Common myeloid progenitor, CD34-positive (primary cell): Measurements from ENCODE around the gene AQP9.
"Not testable (repeated sequence)": the region's sequence is repeated elsewhere in the genome, so short reads cannot be mapped to it uniquely, and the experiment has no call there.

Source experiments
- CTCF ChIA-PET: fragments of 350-600 bp; sonication (Branson Sonifier 250); formaldehyde crosslinking; loops from one replicate; lab custom pipeline; 2021; ENCODE audit warnings: antibody characterized with exemption; lab: Charles Lee
- POLR2A ChIA-PET: fragments of 350-600 bp; sonication (Branson Sonifier 250); formaldehyde crosslinking; loops from one replicate; lab custom pipeline; 2021; ENCODE audit warnings: antibody characterized with exemption; lab: Charles Lee
- DNase-seq, 3 donors: peaks; one replicate each; pipeline versions ENCODE4 v3.0.0 to v3.0.0-alpha.2; 2013
- H3K27ac ChIP-seq, 2 experiments: 1 replicate in 1 of 2; 2 replicates in 1 of 2; pipeline ENCODE4 v1.7.0; 2013; ENCODE audit warnings: inconsistent platforms in 2 of 2, low read length in 2 of 2, mild to moderate bottlenecking in 2 of 2, low read depth in 1 of 2, moderate library complexity in 1 of 2; ENCODE audit not compliant: severe bottlenecking in 2 of 2, insufficient read depth in 1 of 2, poor library complexity in 1 of 2
- H3K27me3 ChIP-seq, 5 experiments: replicated peaks in 2 of 5; 1 replicate in 3 of 5; 2 replicates in 2 of 5; pipeline versions ENCODE4 v1.6.1 to v1.7.0; 2013; ENCODE audit warnings: low read length in 4 of 5, mild to moderate bottlenecking in 2 of 5, moderate library complexity in 2 of 5, inconsistent platforms in 1 of 5; ENCODE audit not compliant: insufficient read depth in 5 of 5, control insufficient read depth in 4 of 5
- H3K36me3 ChIP-seq, 4 experiments: 1 replicate in 2 of 4; 2 replicates in 2 of 4; pipeline versions ENCODE4 v1.6.1 to v1.7.0; 2013; ENCODE audit warnings: low read length in 3 of 4, control low read depth in 1 of 4, mild to moderate bottlenecking in 1 of 4; ENCODE audit not compliant: control insufficient read depth in 4 of 4, insufficient read depth in 4 of 4
- H3K4me1 ChIP-seq, 4 experiments: 1 replicate in 3 of 4; 2 replicates in 1 of 4; pipeline versions ENCODE4 v1.6.1 to v1.7.1; 2013; ENCODE audit warnings: low read length in 3 of 4, mild to moderate bottlenecking in 3 of 4, control low read depth in 1 of 4, inconsistent platforms in 1 of 4, moderate library complexity in 1 of 4; ENCODE audit not compliant: control insufficient read depth in 4 of 4, insufficient read depth in 4 of 4; ENCODE audit errors: control extremely low read depth in 1 of 4
- H3K4me3 ChIP-seq, 7 experiments: 1 replicate in 4 of 7; 2 replicates in 3 of 7; pipeline versions ENCODE4 v1.5.1 to v1.7.0; 2013; ENCODE audit warnings: mild to moderate bottlenecking in 7 of 7, low read length in 6 of 7, moderate library complexity in 6 of 7, inconsistent platforms in 2 of 7, low read depth in 2 of 7, control low read depth in 1 of 7; ENCODE audit not compliant: insufficient read depth in 4 of 7, control insufficient read depth in 1 of 7; ENCODE audit errors: extremely low read depth in 1 of 7
- H3K9me3 ChIP-seq, 5 experiments: 1 replicate in 4 of 5; 2 replicates in 1 of 5; pipeline versions ENCODE4 v1.6.1 to v1.7.1; 2013; ENCODE audit warnings: low read length in 4 of 5, mild to moderate bottlenecking in 2 of 5, inconsistent platforms in 1 of 5, low read depth in 1 of 5, moderate library complexity in 1 of 5; ENCODE audit not compliant: control insufficient read depth in 4 of 5, insufficient read depth in 2 of 5; ENCODE audit errors: control extremely low read depth in 1 of 5
- WGBS: methylation state at CpG from one replicate; pipeline ENCODE4 v1.1.5; 2013; ENCODE audit not compliant: insufficient coverage; 5-methylcytosine and 5-hydroxymethylcytosine counted together

The AQP9 gene

GRCh38 chr15:58111718-58112104, 26.5 kb upstream of the AQP9 start:
- Histone ChIP-seq H3K9me3 (no peaks in the 10 kb centered on the region), H3K4me3 (no peak overlapping the region), H3K27me3 (peaks cover 0 to 6% (median 0%) of the 10 kb centered on the region in 5 experiments), H3K36me3 (no peaks in the 10 kb centered on the region), H3K4me1 (no peaks in the 10 kb centered on the region), H3K27ac (peak overlapping the region in 1 of 2 experiments; percentile 8)
- WGBS = 94% methylated on average over 5 of the region's 5 CpGs
- DNase-seq = no peak
- POLR2A ChIA-PET = no interaction called here
- CTCF ChIA-PET = no interaction called here

GRCh38 chr15:58113358-58113757, 24.8 kb upstream of the AQP9 start:
- H3K4me3 ChIP-seq, H3K9me3 ChIP-seq, CTCF ChIA-PET, H3K27ac ChIP-seq, DNase-seq, H3K4me1 ChIP-seq, POLR2A ChIA-PET, H3K36me3 ChIP-seq, H3K27me3 ChIP-seq: not testable (repeated sequence)
- 62% methylated on average over 5 of the region's 5 CpGs for WGBS

DNA sequence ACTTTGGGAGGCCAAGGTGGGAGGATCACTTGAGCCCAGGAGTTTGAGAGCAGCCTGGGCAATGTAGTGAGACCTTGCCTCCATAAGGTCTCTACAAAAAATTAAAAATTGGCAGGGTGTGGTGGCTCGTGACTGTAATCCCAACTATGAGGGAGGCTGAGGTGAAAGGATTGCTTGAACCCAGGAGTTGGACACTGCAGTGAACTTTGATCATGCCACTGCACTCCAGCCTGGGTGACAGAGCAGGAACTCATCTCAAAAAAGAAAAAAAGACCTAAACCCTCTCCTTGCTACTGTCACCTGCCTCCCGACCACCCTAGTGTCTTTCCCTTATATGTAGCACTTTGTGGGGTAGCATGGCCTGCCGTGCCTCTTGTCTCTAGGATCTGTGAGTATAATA, 23.8 kb upstream of the AQP9 start:
- CTCF ChIA-PET = no interaction called here

GRCh38 chr15:58114812-58115211, 23.4 kb upstream of the AQP9 start:
- H3K4me3 ChIP-seq = no peak overlapping the region
- peaks cover 0 to 6% (median 0%) of the 10 kb centered on the region in 5 experiments for H3K27me3 ChIP-seq
- H3K9me3 ChIP-seq = no peaks in the 10 kb centered on the region
- ChIA-PET CTCF (no interaction called here), POLR2A (no interaction called here)
- no peaks in the 10 kb centered on the region for H3K4me1 ChIP-seq
- H3K27ac ChIP-seq = no peak overlapping the region
- peak in 2 of 3 donors; percentile 3 to 4 for DNase-seq
- no peaks in the 10 kb centered on the region for H3K36me3 ChIP-seq

More for the DNA sequence above, 23.8 kb upstream of the AQP9 start:
- Histone ChIP-seq H3K4me3 (no peak overlapping the region), H3K9me3 (no peaks in the 10 kb centered on the region), H3K36me3 (no peaks in the 10 kb centered on the region), H3K27me3 (peaks cover 0 to 6% (median 0%) of the 10 kb centered on the region in 5 experiments), H3K27ac (no peak overlapping the region), H3K4me1 (no peaks in the 10 kb centered on the region)
- POLR2A ChIA-PET = no interaction called here
- WGBS = 95% methylated on average over 3 of the region's 3 CpGs
- no peak for DNase-seq

GRCh38 chr15:58115692-58116091, 22.5 kb upstream of the AQP9 start:
- ChIA-PET CTCF (no interaction called here), POLR2A (no interaction called here)
- DNase-seq = no peak
- Histone ChIP-seq H3K27me3 (peaks cover 0 to 6% (median 0%) of the 10 kb centered on the region in 5 experiments), H3K4me1 (no peaks in the 10 kb centered on the region), H3K36me3 (no peaks in the 10 kb centered on the region), H3K4me3 (no peak overlapping the region), H3K27ac (no peak overlapping the region), H3K9me3 (no peaks in the 10 kb centered on the region)
- no CpG with 5 or more reads among the region's 1 CpG for WGBS

DNA sequence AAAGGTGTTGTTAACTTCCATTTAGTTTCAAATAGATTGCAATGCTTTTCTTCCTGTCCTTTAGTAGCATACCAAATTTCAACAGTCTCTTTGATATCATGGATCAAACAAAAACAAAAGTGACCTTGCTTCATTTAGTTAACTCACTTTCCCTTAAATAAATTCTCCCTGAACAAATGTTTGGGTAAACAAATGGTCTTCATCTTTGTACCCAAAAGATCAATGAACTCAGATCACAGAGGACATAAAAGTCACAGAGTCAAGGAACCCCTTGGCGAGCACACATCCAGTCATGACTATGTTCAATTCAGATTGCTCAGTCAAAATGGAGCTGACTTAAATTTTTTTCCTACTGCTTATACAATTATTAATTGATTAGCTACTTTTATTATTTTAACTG, 20.6 kb upstream of the AQP9 start:
- Histone ChIP-seq H3K36me3 (no peaks in the 10 kb centered on the region), H3K4me3 (no peak overlapping the region), H3K9me3 (no peaks in the 10 kb centered on the region), H3K27ac (no peak overlapping the region), H3K4me1 (no peaks in the 10 kb centered on the region), H3K27me3 (peaks cover 0 to 6% (median 0%) of the 10 kb centered on the region in 5 experiments)
- POLR2A ChIA-PET = no interaction called here
- CTCF ChIA-PET = no interaction called here
- no CpG with 5 or more reads among the region's 1 CpG for WGBS
- no peak for DNase-seq

DNA sequence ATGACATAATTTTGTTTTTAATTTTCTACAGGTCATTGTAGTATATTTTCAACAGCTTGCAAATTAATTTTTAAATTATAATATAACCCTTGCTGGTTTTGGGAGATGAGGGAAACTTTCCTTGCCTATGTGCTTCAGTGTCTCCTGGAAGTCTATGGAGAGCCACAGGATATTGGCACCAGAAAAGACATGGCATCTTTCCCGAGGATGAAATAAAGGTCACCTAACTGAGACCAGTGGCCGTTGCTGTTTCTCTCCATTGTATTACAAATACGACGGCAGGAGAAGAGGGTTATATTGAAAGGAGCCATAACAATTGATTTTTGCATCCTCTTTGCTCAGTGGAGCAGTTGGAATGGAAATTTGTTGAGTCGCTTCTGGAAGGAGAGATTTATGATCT, 19.9 kb upstream of the AQP9 start:
- Histone ChIP-seq H3K27ac (no peak overlapping the region), H3K4me3 (no peak overlapping the region), H3K9me3 (no peaks in the 10 kb centered on the region), H3K4me1 (no peaks in the 10 kb centered on the region), H3K27me3 (peaks cover 0 to 6% (median 0%) of the 10 kb centered on the region in 5 experiments), H3K36me3 (no peaks in the 10 kb centered on the region)
- POLR2A ChIA-PET = no interaction called here
- CTCF ChIA-PET = no interaction called here
- DNase-seq = no peak
- WGBS = 94% methylated on average over 3 of the region's 5 CpGs
